HepG2 (cell line): ENCODE measurements around the gene STH. TPM values are rescaled to one million over a fixed set of nuclear protein-coding genes. Genes with fewer than 3 reads are reported as not detected.

Experiments used
- HNRNPLL ChIP-seq: fragments of 200-400 bp; formaldehyde crosslinking; IDR thresholded peaks from 2 replicates; pipeline ENCODE4 v1.6.1; 2017; ENCODE audit warnings: mild to moderate bottlenecking, low read depth, low read length; ENCODE audit not compliant: poor library complexity, severe bottlenecking
- TMF1 ChIP-seq: sonication (generic); formaldehyde crosslinking; IDR thresholded peaks from 2 replicates; pipeline ENCODE4 v1.8.1; 2022; ENCODE audit warnings: low read depth, missing genetic modification reagents
- ZNF563 ChIP-seq: sonication (generic); formaldehyde crosslinking; IDR thresholded peaks from 2 replicates; pipeline ENCODE4 v1.8.0; 2022; ENCODE audit warnings: mild to moderate bottlenecking, moderate library complexity, missing genetic modification reagents
- ZNF776 ChIP-seq: sonication (generic); formaldehyde crosslinking; IDR thresholded peaks from 2 replicates; pipeline ENCODE4 v1.4.0; 2020; ENCODE audit warnings: mild to moderate bottlenecking, missing genetic modification reagents
- polyA plus RNA-seq, 8 experiments: library from polyadenylated mRNA; depleted of rRNA in 3 of 8; stranded (reverse) in 7 of 8; unstranded in 1 of 8; fragments of >200 nt; fragmentation: Illumina TruSeq in 4 of 8; extraction: Trizol in 4 of 8; gene quantifications; 2 replicates each; pipeline versions ENCODE4 v1.2.1 to v1.2.3, GENCODE V29; 2011 to 2016; ENCODE audit warnings: low read depth in 4 of 8, missing spikeins in 1 of 8, mixed read lengths in 1 of 8; ENCODE audit not compliant: insufficient read depth in 1 of 8
- total RNA-seq, 5 experiments: library from RNA; depleted of rRNA; stranded (reverse); fragments of >200 nt; fragmentation: Illumina TruSeq; extraction: Trizol; gene quantifications; 2 replicates each; pipeline ENCODE4 v1.2.3, GENCODE V29; 2016; ENCODE audit warnings: low read depth in 1 of 5
- TF ChIP-seq, protein P1 (sequence below): sonication (generic); formaldehyde crosslinking; IDR thresholded peaks from 2 replicates; pipeline ENCODE4 v1.4.0; 2020; ENCODE audit warnings: missing genetic modification reagents; ENCODE audit errors: not compliant biosample characterization
- TF ChIP-seq, protein P2 (sequence below): sonication (generic); formaldehyde crosslinking; IDR thresholded peaks from 2 replicates; pipeline ENCODE4 v1.4.0; 2020; ENCODE audit warnings: mild to moderate bottlenecking, missing genetic modification reagents
- TF ChIP-seq, protein P3 (sequence below): sonication (generic); formaldehyde crosslinking; IDR thresholded peaks from 2 replicates; pipeline ENCODE4; 2020; ENCODE audit warnings: missing genetic modification reagents, mild to moderate bottlenecking, borderline replicate concordance
- TF ChIP-seq, protein P4 (sequence below): sonication (generic); formaldehyde crosslinking; IDR thresholded peaks from 2 replicates; pipeline ENCODE4 v1.4.0; 2020; ENCODE audit warnings: mild to moderate bottlenecking, missing genetic modification reagents

STH gene
- total and polyA plus RNA-seq, 2 of the 13 experiments (the other 11 are each of a cell fraction or from before 2014, with no cell fraction given): not detected

DNA sequence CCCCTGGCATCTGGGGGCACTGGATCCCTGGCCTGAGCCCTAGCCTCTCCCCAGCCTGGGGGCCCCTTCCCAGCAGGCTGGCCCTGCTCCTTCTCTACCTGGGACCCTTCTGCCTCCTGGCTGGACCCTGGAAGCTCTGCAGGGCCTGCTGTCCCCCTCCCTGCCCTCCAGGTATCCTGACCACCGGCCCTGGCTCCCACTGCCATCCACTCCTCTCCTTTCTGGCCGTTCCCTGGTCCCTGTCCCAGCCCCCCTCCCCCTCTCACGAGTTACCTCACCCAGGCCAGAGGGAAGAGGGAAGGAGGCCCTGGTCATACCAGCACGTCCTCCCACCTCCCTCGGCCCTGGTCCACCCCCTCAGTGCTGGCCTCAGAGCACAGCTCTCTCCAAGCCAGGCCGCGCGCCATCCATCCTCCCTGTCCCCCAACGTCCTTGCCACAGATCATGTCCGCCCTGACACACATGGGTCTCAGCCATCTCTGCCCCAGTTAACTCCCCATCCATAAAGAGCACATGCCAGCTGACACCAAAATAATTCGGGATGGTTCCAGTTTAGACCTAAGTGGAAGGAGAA lies 13.5 kb downstream of the STH start (continued):
- TF ChIP-seq, protein P1, sequence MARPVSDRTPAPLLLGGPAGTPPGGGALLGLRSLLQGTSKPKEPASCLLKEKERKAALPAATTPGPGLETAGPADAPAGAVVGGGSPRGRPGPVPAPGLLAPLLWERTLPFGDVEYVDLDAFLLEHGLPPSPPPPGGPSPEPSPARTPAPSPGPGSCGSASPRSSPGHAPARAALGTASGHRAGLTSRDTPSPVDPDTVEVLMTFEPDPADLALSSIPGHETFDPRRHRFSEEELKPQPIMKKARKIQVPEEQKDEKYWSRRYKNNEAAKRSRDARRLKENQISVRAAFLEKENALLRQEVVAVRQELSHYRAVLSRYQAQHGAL (CRISPR knock-in tag): no peak
- TF ChIP-seq, protein P2, sequence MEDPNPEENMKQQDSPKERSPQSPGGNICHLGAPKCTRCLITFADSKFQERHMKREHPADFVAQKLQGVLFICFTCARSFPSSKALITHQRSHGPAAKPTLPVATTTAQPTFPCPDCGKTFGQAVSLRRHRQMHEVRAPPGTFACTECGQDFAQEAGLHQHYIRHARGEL: no peak
- TF ChIP-seq HNRNPLL (no peak), TMF1 (CRISPR knock-in tag) (0 out of 2 replicates have a peak, but pooled peaks have one; percentile 56), ZNF563 (CRISPR knock-in tag) (0 out of 2 replicates have a peak, but pooled peaks have one; percentile 10), ZNF776 (CRISPR knock-in tag) (0 out of 2 replicates have a peak, but pooled peaks have one; percentile 17)
- TF ChIP-seq, protein P3, sequence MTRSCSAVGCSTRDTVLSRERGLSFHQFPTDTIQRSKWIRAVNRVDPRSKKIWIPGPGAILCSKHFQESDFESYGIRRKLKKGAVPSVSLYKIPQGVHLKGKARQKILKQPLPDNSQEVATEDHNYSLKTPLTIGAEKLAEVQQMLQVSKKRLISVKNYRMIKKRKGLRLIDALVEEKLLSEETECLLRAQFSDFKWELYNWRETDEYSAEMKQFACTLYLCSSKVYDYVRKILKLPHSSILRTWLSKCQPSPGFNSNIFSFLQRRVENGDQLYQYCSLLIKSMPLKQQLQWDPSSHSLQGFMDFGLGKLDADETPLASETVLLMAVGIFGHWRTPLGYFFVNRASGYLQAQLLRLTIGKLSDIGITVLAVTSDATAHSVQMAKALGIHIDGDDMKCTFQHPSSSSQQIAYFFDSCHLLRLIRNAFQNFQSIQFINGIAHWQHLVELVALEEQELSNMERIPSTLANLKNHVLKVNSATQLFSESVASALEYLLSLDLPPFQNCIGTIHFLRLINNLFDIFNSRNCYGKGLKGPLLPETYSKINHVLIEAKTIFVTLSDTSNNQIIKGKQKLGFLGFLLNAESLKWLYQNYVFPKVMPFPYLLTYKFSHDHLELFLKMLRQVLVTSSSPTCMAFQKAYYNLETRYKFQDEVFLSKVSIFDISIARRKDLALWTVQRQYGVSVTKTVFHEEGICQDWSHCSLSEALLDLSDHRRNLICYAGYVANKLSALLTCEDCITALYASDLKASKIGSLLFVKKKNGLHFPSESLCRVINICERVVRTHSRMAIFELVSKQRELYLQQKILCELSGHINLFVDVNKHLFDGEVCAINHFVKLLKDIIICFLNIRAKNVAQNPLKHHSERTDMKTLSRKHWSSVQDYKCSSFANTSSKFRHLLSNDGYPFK (CRISPR knock-in tag): no peak
- TF ChIP-seq, protein P4, sequence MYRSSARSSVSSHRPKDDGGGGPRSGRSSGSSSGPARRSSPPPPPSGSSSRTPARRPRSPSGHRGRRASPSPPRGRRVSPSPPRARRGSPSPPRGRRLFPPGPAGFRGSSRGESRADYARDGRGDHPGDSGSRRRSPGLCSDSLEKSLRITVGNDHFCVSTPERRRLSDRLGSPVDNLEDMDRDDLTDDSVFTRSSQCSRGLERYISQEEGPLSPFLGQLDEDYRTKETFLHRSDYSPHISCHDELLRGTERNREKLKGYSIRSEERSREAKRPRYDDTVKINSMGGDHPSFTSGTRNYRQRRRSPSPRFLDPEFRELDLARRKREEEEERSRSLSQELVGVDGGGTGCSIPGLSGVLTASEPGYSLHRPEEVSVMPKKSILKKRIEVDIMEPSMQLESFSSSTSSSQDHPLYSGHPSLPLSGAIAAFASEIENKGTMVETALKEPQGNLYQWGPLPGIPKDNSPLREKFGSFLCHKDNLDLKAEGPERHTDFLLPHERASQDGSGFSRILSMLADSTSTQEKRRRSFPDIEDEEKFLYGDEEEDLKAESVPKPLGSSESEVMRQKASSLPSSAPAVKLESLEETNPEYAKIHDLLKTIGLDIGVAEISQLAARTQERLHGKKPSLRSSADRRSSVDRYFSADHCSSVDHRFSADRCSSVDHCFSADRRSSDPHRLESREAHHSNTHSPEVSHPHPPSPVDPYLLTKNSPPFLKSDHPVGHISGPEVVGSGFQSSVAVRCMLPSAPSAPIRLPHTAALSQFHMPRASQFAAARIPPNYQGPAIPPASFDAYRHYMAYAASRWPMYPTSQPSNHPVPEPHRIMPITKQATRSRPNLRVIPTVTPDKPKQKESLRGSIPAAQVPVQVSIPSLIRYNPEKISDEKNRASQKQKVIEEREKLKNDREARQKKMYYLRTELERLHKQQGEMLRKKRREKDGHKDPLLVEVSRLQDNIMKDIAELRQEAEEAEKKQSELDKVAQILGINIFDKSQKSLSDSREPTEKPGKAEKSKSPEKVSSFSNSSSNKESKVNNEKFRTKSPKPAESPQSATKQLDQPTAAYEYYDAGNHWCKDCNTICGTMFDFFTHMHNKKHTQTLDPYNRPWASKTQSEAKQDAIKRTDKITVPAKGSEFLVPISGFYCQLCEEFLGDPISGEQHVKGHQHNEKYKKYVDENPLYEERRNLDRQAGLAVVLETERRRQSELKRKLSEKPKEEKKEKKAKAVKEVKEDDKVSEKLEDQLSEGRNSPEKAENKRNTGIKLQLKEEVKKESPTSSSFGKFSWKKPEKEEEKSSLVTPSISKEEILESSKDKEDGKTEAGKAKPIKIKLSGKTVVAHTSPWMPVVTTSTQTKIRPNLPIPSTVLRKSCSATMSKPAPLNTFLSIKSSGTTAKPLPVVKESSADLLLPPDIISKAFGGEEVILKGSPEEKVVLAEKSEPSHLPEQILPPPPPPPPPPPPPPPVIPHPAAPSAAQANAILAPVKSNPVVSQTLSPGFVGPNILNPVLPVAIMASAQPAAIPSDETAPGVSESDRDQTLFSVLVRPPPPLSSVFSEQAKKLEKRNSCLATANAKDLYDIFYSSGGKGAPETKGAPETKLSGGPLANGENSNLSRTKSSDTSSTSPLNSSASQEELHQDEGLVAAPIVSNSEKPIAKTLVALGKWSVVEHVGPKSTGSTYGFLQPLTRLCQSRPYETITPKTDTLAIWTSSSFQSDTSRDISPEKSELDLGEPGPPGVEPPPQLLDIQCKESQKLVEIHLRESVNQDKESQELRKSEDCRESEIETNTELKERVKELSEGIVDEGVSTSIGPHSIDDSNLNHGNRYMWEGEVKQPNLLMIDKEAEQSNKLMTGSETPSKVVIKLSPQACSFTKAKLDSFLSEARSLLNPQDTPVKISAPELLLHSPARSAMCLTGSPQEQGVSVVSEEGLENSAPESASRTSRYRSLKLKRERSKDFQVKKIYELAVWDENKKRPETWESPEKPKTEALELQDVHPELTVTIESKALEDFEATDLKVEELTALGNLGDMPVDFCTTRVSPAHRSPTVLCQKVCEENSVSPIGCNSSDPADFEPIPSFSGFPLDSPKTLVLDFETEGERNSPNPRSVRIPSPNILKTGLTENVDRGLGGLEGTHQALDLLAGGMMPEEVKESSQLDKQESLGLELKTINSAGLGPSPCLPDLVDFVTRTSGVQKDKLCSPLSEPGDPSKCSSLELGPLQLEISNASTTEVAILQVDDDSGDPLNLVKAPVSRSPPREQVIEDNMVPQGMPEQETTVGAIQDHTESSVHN (CRISPR knock-in tag): no peak
